DLD1 (cell line): ENCODE results near the gene MS4A10.

Experiments
- in situ Hi-C: cut with HindIII; loops from 2 replicates; pipeline ENCODE4 v1.10.0; 2017; ENCODE audit warnings: low sequenced_read_pairs

Gene MS4A10

GRCh38 chr11:60764879-60765278, 20.3 kb upstream of the MS4A10 start:
- in situ Hi-C loops: no loop called here

DNA sequence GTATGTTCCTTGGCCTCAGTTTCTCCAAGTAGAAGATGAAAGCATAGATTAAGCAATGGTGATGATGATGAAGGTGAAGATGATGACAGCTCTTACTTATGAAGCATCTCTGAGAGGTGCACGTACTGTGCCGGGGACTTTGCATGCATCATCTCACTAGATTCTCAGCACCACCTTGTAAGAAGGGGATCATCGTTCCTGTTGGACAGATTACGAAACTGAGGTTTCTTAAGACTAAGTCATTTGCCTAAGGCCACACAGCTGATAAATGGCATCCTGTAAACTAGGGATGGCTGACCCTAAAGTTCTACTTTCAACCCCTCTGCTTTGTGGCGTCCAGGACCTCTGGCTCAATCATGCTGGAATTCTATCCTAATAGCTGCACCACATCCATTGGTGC, 19.8 kb upstream of the MS4A10 start:
- in situ Hi-C loops: no loop called here

DNA sequence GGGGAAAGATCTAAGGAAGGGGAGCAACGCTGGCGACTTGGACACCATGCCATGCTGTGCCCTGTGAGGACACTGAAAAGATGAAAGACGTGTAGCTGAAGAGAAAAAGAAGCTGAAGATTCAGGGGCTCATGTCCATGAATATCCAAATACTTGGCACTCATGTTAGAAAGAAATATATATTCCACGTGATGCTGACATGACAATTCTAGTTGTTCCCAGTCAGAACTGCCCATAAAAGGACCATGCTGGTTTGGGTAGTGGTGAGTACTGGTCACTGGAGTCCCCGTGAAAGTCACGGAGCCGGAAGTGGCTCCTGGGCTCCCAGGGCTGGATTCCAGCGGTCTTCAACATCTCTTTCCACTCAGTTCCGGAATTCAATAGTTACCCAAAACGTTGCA, 18.6 kb upstream of the MS4A10 start:
- in situ Hi-C loops: no loop called here

- in situ Hi-C loops: no loop called here
Measured at GRCh38 chr11:60767388-60767811, 17.7 kb upstream of the MS4A10 start.

DNA sequence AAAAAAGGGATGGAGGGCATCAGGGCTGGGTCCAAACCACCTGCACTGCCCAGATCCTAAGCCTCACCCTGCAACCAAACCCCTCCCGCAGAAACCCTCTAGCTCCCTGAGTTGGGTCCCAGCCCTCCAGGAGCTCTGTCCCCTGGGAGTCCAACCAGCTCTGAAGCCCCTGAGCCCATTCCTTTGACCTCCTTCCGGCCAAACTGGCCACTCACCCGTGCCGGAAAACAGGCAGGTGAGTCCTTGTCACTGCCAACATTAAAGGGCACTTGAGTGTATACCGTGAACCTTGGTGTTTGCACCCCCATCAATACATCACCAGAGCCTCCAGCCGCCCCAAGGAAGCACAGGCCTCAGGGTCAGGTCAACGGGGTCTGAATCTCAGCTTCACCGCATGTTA, 16.9 kb upstream of the MS4A10 start:
- in situ Hi-C loops: no loop called here

GRCh38 chr11:60769273-60769672, 15.9 kb upstream of the MS4A10 start:
- in situ Hi-C loops: no loop called here

DNA sequence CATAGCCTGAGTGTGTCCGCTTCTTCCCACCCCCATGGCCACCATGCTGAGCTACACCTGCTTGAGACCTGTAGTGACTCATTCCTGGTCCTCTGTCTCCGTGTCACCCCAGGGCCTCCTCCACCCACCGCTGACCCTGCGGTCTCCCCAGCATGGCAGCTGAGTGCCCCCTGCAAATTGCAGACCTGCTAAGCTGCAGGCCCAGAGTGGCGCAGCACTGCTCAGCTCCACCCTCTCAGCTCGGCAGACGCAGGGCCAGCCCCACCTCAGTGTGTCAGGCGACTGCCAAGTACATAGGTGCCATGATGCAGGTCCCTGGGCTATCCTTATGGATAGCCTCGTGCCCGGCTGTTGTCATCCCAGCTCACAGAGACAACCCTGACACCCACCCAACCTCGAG, 15.3 kb upstream of the MS4A10 start:
- in situ Hi-C loops: no loop called here

DNA sequence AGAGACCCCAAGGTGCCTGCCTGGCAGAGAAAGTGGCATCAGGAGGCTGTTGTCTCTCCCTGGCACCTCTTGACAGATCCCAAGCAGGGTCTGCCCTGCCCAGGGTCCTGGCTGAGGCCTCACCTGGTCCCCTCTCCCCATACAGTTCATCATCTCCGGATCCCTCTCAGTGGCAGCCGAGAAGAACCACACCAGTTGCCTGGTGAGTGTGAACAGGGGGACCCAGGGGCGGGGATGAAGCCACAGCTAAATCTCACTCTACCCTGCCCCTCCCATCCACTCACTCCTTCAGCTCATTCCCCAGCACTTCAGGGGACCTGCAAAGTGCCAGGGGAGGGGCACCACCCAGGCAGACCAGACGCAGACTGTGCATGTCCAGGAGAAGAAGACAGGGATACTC, 14.0 kb upstream of the MS4A10 start:
- in situ Hi-C loops: no loop called here

GRCh38 chr11:60771879-60772525, 13.1 kb upstream of the MS4A10 start:
- in situ Hi-C loops: no loop called here

DNA sequence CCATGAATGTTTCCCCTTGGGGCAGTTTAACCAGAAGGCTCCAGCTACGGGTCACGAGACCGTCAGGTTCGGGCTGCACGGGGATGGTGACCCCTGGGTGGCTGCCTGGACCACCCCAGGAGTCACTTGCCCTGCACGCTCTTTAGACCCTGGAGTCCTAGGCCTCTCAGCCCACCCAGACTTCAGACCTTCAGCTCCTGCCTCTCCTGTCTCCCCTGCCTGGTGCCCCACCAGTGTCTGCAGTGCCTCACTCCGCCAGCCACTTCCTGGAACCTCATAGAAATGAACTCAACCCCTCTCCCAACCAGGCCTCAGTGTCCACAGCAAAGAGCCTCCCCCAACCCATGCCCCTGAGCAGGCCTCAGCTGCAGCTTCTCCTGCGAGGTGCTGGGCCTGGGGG, 12.5 kb upstream of the MS4A10 start:
- in situ Hi-C loops: no loop called here

GRCh38 chr11:60774726-60775125, 10.4 kb upstream of the MS4A10 start:
- in situ Hi-C loops: no loop called here

DNA sequence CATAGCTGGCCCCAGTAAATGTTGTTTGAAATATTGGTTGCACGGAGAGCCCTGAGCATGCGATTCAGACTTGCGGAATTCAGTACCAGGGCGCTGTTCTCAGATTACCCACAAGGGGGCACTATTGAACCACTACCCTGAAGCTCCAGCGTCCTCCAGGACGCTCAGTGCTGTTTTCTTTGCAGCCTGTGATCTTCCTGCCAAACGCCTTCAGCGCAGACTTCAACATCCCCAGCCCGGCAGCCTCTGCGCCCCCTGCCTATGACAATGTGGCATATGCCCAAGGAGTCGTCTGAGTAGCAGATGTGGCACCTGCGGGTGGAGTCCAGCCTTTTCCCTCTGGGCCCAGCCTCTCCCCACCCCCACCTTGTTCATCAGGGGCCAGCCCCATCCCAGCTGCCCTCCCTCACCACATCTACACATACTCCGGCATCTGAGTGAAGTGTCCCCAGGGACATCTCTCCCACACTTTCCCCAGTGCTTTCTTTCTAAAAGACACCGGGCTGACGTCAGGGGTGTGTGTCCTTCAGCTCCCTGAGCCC, 9.6 kb upstream of the MS4A10 start:
- in situ Hi-C loops: no loop called here

- in situ Hi-C loops: no loop called here
Measured at GRCh38 chr11:60776167-60776566, 9.0 kb upstream of the MS4A10 start.

DNA sequence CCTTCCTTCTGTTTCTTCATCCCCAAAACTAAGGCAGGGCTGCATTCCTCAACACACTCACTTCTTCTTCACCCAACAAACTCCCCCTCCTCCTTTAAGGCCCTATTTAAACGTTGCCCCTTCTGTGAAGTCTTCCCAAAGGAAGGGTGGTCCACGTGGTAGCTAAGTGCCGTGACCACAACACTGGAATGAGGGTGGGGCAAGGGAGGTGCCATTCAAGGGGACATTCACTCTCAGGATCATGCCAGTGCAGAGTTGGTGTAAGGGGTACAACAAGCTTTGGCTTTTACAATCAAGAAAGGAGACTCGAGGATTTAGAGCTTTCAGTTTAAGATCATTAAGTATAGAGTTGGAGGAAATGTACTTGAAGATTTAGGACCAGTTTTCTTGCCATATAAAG, 8.0 kb upstream of the MS4A10 start:
- in situ Hi-C loops: no loop called here

GRCh38 chr11:60777572-60777971, 7.6 kb upstream of the MS4A10 start:
- in situ Hi-C loops: no loop called here

DNA sequence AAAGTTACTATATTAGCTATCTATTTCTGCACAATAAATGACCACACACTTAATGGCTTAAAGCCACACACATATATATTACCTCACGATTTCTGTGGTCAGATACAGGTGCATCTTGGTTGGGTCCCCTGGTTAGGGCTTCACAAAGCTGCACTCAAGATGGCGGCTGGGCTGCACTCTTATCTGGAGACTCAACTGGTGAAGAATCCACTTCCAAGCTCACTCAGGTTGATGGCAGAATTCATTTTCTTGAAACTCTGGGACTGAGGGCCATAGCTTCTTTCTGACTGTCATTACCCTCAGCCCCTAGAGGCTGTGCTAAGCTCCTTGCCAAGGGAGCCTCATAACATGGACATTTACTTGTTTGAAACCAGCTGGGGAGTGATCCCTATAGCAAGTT, 5.1 kb upstream of the MS4A10 start:
- in situ Hi-C loops: no loop called here

GRCh38 chr11:60780774-60781173, 4.4 kb upstream of the MS4A10 start:
- in situ Hi-C loops: no loop called here

DNA sequence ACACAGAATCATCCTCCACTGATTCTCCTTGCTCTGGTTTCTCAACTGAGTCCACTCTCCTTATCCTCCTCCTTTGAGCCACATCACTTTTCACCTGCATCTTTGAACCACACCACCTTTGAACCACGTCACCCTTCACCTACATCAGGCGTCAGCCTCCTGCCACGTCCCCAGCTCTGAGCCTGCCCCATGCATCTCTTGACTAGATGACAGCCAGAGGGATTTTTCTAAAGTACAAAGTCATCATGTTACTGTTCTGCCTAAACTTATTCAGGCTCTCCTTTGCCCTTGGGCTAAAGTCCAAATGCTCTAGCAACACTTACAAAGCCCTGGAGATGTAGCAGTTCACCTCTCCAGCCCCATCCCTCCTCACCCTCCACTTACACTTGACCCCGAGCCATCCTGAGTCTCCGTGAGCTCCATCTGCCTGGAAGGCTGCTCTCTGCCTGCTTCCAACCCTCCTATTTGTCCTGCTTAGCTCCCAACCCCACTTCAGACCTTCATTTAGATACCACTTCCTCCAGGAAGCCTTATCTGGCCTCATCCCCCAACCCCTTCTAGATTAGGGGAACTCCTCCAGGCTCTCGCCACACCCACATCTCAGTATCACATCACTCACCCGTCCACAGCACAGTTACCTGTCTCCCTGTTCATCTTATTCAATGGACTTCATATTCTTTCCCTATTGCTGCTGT, 3.7 kb upstream of the MS4A10 start:
- in situ Hi-C loops: no loop called here

GRCh38 chr11:60781981-60782316, 3.2 kb upstream of the MS4A10 start:
- in situ Hi-C loops: no loop called here

DNA sequence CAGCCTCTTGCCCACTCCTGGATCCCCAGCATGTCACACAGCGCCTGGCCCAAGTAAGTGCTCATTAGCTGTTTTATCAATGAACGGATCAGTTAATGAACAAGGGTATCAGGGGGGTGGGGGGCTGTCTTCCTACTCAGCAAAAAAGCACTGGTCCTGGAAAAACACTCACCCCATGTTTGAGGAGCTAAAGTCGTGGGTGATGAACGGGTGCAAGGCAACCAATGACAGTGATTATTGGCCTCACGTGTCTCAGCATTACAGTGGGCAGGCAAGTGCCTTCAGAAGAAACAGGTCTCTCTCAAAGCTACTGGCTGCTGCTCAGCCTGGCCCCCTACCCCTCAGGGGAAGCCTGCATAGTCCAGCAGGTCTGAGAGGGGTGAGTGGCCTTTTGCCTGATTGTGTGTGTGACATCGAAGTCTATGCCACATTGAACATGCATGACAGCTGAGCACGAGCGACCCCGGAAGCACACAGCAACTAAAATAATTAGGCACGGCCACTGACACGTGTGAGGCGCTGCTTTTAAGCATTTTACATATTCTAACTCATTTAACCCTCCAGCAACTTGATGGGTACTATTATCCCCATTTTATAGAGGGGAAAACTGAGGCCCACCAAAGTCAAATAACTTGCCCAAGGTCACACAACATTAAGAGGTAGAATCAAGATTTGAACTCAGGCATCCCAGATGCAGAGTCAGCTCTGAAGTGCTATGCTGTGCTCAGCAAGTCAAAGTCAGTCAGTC, 2.6 kb upstream of the MS4A10 start:
- in situ Hi-C loops: no loop called here

DNA sequence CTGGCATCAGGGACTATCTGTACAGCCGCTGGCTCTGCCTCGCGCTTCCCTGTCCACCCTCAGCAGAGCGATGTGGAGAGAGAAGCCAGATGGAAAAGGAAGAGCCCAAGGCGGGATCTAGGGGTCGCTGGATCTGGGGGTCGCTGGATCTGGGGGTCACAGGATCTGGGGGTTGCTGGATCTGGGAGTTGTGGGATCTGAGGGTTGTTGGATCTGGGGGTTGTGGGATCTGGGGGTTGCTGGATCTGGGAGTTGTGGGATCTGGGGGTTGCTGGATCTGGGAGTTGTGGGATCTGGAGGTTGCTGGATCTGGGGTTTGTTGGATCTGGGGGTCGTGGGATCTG, 2.0 kb upstream of the MS4A10 start:
- in situ Hi-C loops: no loop called here

GRCh38 chr11:60783911-60784310, 1.2 kb upstream of the MS4A10 start:
- in situ Hi-C loops: no loop called here
